Measurements from ENCODE around the gene PSME2.
A peak's percentile ranks its signal among the peaks of the same experiment; 100 is the strongest.

PSME2 gene

GRCh38 chr14:24115422-24116127 lies 30.8 kb downstream of the PSME2 start:
- Histone ChIP-seq H3K9ac (ENCODE audit: low read length) (peak overlapping the region; percentile 61), H3K14ac (ENCODE audit: low read length) (peak overlapping the region; percentile 33), H3K4ac (ENCODE audit: low read depth, low read length) (peak overlapping the region; percentile 45), H3K18ac (ENCODE audit: low read length) (peak overlapping the region; percentile 20), H4K12ac (ENCODE audit: low read depth, low read length) (peak overlapping the region; percentile 49), H2BK12ac (ENCODE audit: low read length) (no peak overlapping the region), H2AFZ (ENCODE audit: insufficient read depth, low read length, poor library complexity) (peak overlapping the region; percentile 51), H2BK5ac (ENCODE audit: low read depth, low read length, poor library complexity) (peak overlapping the region; percentile 18), H2AK5ac (ENCODE audit: low read length) (no peak overlapping the region), H3K23ac (ENCODE audit: low read length) (no peak overlapping the region), H4K8ac (ENCODE audit: low read depth, low read length) (peak overlapping the region; percentile 63), H3K36me3 (ENCODE audit: control insufficient read depth in 1 of 2, insufficient read depth in 2 of 2, low read length in 2 of 2) (peaks cover 18 to 28% of the 10 kb centered on the region in 2 experiments), H4K91ac (ENCODE audit: low read depth, low read length) (peak overlapping the region; percentile 49), H3K4me3 (ENCODE audit: low read depth, low read length) (peak overlapping the region; percentile 74), H3K79me2 (ENCODE audit: control insufficient read depth, insufficient read depth, low read length, poor library complexity) (peaks cover 9% of the 10 kb centered on the region), H3K27ac (ENCODE audit: low read depth, low read length) (peak overlapping the region; percentile 20), H3K27me3 (ENCODE audit: insufficient read depth, low read length) (no peaks in the 10 kb centered on the region), H3K4me2 (ENCODE audit: low read length) (peak overlapping the region; percentile 86), H3K9me3 (ENCODE audit: insufficient read depth, low read depth, low read length) (peaks cover 2% of the 10 kb centered on the region), H3K4me1 (ENCODE audit: control insufficient read depth in 1 of 2, insufficient read depth in 2 of 2, low read length in 2 of 2) (peaks cover 3 to 9% of the 10 kb centered on the region in 2 experiments), H2BK120ac (ENCODE audit: insufficient read depth, low read length, poor library complexity) (peak overlapping the region; percentile 29), H3K79me1 (ENCODE audit: low read length) (peaks cover 10% of the 10 kb centered on the region)
- DNase-seq: no peak
- WGBS (ENCODE audit: extremely low coverage, insufficient coverage, insufficient read length): no CpG with 5 or more reads among the region's 14 CpGs

- Histone ChIP-seq H3K4me2 (ENCODE audit: low read length) (peak within 1 kb of the TSS; percentile 86), H3K18ac (ENCODE audit: low read length) (peak within 1 kb of the TSS; percentile 94), H2AK5ac (ENCODE audit: low read length) (peak within 1 kb of the TSS; percentile 52), H2BK5ac (ENCODE audit: low read depth, low read length, poor library complexity) (peak within 1 kb of the TSS; percentile 84), H3K9me3 (ENCODE audit: insufficient read depth, low read depth, low read length) (peaks cover 2% of the 10 kb centered on the region), H3K23ac (ENCODE audit: low read length) (no peak within 1 kb of the TSS), H3K4ac (ENCODE audit: low read depth, low read length) (peak within 1 kb of the TSS; percentile 80), H3K4me3 (ENCODE audit: low read depth, low read length) (peak within 1 kb of the TSS; percentile 89), H3K79me1 (ENCODE audit: low read length) (peaks cover 10% of the 10 kb centered on the region), H4K91ac (ENCODE audit: low read depth, low read length) (peak within 1 kb of the TSS; percentile 88), H3K27me3 (ENCODE audit: insufficient read depth, low read length) (no peaks in the 10 kb centered on the region), H2BK120ac (ENCODE audit: insufficient read depth, low read length, poor library complexity) (peak within 1 kb of the TSS; percentile 88), H3K4me1 (ENCODE audit: control insufficient read depth in 1 of 2, insufficient read depth in 2 of 2, low read length in 2 of 2) (peaks cover 3 to 9% of the 10 kb centered on the region in 2 experiments), H2AFZ (ENCODE audit: insufficient read depth, low read length, poor library complexity) (peak within 1 kb of the TSS; percentile 97), H4K12ac (ENCODE audit: low read depth, low read length) (peak within 1 kb of the TSS; percentile 97), H3K36me3 (ENCODE audit: control insufficient read depth in 1 of 2, insufficient read depth in 2 of 2, low read length in 2 of 2) (peaks cover 14 to 25% of the 10 kb centered on the region in 2 experiments), H4K8ac (ENCODE audit: low read depth, low read length) (peak within 1 kb of the TSS; percentile 94), H3K9ac (ENCODE audit: low read length) (peak within 1 kb of the TSS; percentile 89), H3K27ac (ENCODE audit: low read depth, low read length) (peak within 1 kb of the TSS; percentile 94), H3K14ac (ENCODE audit: low read length) (peak within 1 kb of the TSS; percentile 97), H2BK12ac (ENCODE audit: low read length) (peak within 1 kb of the TSS; percentile 82), H3K79me2 (ENCODE audit: control insufficient read depth, insufficient read depth, low read length, poor library complexity) (peaks cover 9% of the 10 kb centered on the region)
- no CpG with 5 or more reads among the region's 65 CpGs for WGBS (ENCODE audit: extremely low coverage, insufficient coverage, insufficient read length)
- peak; percentile 99 to 100 for DNase-seq
Measured at GRCh38 chr14:24114532-24115421, 31.6 kb downstream of the PSME2 start, which contains the start of the genes DCAF11 and NRL. DCAF11 (plus strand) TSS chr14:24114777; CDS start chr14:24115595, 818 bp downstream. NRL (minus strand) TSS chr14:24114949; CDS start chr14:24082848, 32,101 bp downstream.

GRCh38 chr14:24113801-24114531 lies 32.4 kb downstream of the PSME2 start:
- Histone ChIP-seq H3K9me3 (ENCODE audit: insufficient read depth, low read depth, low read length) (no peaks in the 10 kb centered on the region), H3K79me2 (ENCODE audit: control insufficient read depth, insufficient read depth, low read length, poor library complexity) (peaks cover 9% of the 10 kb centered on the region), H3K14ac (ENCODE audit: low read length) (peak overlapping the region; percentile 97), H3K18ac (ENCODE audit: low read length) (peak overlapping the region; percentile 94), H4K12ac (ENCODE audit: low read depth, low read length) (peak overlapping the region; percentile 97), H3K4ac (ENCODE audit: low read depth, low read length) (peak overlapping the region; percentile 80), H2BK5ac (ENCODE audit: low read depth, low read length, poor library complexity) (peak overlapping the region; percentile 84), H3K4me3 (ENCODE audit: low read depth, low read length) (peak overlapping the region; percentile 72), H3K36me3 (ENCODE audit: control insufficient read depth in 1 of 2, insufficient read depth in 2 of 2, low read length in 2 of 2) (peaks cover 7 to 17% of the 10 kb centered on the region in 2 experiments), H3K4me2 (ENCODE audit: low read length) (peak overlapping the region; percentile 64), H2BK120ac (ENCODE audit: insufficient read depth, low read length, poor library complexity) (peak overlapping the region; percentile 88), H2BK12ac (ENCODE audit: low read length) (peak overlapping the region; percentile 23), H2AK5ac (ENCODE audit: low read length) (peak overlapping the region; percentile 52), H3K4me1 (ENCODE audit: control insufficient read depth in 1 of 2, insufficient read depth in 2 of 2, low read length in 2 of 2) (peaks cover 3 to 9% of the 10 kb centered on the region in 2 experiments), H4K8ac (ENCODE audit: low read depth, low read length) (peak overlapping the region; percentile 94), H4K91ac (ENCODE audit: low read depth, low read length) (peak overlapping the region; percentile 88), H2AFZ (ENCODE audit: insufficient read depth, low read length, poor library complexity) (peak overlapping the region; percentile 97), H3K79me1 (ENCODE audit: low read length) (peaks cover 10% of the 10 kb centered on the region), H3K9ac (ENCODE audit: low read length) (peak overlapping the region; percentile 89), H3K23ac (ENCODE audit: low read length) (no peak overlapping the region), H3K27me3 (ENCODE audit: insufficient read depth, low read length) (no peaks in the 10 kb centered on the region), H3K27ac (ENCODE audit: low read depth, low read length) (peak overlapping the region; percentile 94)
- WGBS (ENCODE audit: extremely low coverage, insufficient coverage, insufficient read length): no CpG with 5 or more reads among the region's 42 CpGs
- peak; percentile 89 to 91 for DNase-seq

Data from trophoblast cell (in vitro differentiated cells and primary cell).